ENCODE results near the gene ABR. TPM values are rescaled to one million over a fixed set of nuclear protein-coding genes. Genes with fewer than 3 reads are reported as not detected.

The ABR gene
- total and polyA plus RNA-seq, 2 of the 13 experiments (the other 11 are each of a cell fraction or from before 2014, with no cell fraction given), result 12.4 to 40.4 TPM

DNA sequence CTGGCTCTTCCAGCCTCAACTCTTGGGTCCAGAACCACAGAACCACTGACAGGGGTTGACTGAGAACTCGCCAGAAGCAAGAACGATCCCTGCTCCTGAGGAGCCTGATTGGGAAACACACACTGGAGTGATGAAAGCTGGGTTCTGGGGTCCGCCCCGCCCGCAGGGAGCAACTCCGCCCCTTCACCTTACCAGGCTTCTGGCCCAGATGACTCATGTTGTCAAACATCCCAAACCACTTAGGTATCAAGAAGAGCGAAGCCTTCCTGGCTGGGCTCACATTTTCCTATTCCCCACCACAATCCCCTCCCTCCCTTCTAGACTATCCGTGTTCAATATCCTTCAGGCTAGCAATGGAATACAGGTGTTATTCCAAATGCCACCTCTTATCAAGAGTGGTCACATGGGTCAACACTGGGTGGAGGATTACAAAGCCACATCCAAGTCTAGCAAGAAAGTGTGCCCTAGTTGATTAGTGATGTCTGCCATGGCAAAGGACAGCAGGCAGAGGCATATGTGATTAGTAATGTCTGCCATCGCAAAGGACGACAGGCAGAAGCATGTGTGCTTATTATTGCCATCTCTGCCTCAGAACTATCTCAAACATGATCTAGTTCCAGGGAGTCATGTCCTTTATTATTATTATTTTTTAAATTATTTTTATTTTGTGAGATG lies 112.4 kb downstream of the ABR start (continued):
- TF ChIP-seq, protein P1, sequence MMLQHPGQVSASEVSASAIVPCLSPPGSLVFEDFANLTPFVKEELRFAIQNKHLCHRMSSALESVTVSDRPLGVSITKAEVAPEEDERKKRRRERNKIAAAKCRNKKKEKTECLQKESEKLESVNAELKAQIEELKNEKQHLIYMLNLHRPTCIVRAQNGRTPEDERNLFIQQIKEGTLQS (CRISPR knock-in tag; IDR thresholded peaks at IDR 0.05), result peak; percentile 79
- peak; percentile 81 for TF ChIP-seq SP5 (CRISPR knock-in tag; IDR thresholded peaks at IDR 0.05; ENCODE audit: borderline replicate concordance, low read depth)
- peak; percentile 49; the same call in 1 of the 2 replicates for TF ChIP-seq FOXA3 (CRISPR knock-in tag; IDR thresholded peaks at IDR 0.05)
- TF ChIP-seq FOXK1 (CRISPR knock-in tag; IDR thresholded peaks at IDR 0.05; ENCODE audit: borderline replicate concordance, low read depth), result peak; percentile 39; the same call in 1 of the 2 replicates
- TF ChIP-seq NR2F6 (IDR thresholded peaks at IDR 0.05), result no peak
- TF ChIP-seq NR2F6 (CRISPR knock-in tag; IDR thresholded peaks at IDR 0.05), result no peak
- TF ChIP-seq LCORL (IDR thresholded peaks at IDR 0.05), result no peak
- 0 out of 2 replicates have a peak, but pooled peaks have one; percentile 45 for TF ChIP-seq LCORL (CRISPR knock-in tag; IDR thresholded peaks at IDR 0.05)
- no peak for TF ChIP-seq NPAS2 (CRISPR knock-in tag; IDR thresholded peaks at IDR 0.05; ENCODE audit: borderline replicate concordance)
- TF ChIP-seq ZNF557 (CRISPR knock-in tag; IDR thresholded peaks at IDR 0.05), result no peak
- TF ChIP-seq, protein P2, sequence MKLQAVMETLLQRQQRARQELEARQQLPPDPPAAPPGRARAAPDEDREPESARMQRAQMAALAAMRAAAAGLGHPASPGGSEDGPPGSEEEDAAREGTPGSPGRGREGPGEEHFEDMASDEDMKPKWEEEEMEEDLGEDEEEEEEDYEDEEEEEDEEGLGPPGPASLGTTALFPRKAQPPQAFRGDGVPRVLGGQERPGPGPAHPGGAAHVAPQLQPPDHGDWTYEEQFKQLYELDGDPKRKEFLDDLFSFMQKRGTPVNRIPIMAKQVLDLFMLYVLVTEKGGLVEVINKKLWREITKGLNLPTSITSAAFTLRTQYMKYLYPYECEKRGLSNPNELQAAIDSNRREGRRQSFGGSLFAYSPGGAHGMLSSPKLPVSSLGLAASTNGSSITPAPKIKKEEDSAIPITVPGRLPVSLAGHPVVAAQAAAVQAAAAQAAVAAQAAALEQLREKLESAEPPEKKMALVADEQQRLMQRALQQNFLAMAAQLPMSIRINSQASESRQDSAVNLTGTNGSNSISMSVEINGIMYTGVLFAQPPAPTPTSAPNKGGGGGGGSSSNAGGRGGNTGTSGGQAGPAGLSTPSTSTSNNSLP (IDR thresholded peaks at IDR 0.05; ENCODE audit: low read depth, low read length), result no peak
- TF ChIP-seq CEBPG (CRISPR knock-in tag; IDR thresholded peaks at IDR 0.05), result peak; percentile 84
- TF ChIP-seq, protein P3, sequence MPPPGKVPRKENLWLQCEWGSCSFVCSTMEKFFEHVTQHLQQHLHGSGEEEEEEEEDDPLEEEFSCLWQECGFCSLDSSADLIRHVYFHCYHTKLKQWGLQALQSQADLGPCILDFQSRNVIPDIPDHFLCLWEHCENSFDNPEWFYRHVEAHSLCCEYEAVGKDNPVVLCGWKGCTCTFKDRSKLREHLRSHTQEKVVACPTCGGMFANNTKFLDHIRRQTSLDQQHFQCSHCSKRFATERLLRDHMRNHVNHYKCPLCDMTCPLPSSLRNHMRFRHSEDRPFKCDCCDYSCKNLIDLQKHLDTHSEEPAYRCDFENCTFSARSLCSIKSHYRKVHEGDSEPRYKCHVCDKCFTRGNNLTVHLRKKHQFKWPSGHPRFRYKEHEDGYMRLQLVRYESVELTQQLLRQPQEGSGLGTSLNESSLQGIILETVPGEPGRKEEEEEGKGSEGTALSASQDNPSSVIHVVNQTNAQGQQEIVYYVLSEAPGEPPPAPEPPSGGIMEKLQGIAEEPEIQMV (CRISPR knock-in tag; IDR thresholded peaks at IDR 0.05; ENCODE audit: low read depth), result no peak
- TF ChIP-seq, protein P4, sequence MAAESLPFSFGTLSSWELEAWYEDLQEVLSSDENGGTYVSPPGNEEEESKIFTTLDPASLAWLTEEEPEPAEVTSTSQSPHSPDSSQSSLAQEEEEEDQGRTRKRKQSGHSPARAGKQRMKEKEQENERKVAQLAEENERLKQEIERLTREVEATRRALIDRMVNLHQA (CRISPR knock-in tag; IDR thresholded peaks at IDR 0.05), result no peak
- no peak for TF ChIP-seq ATRX (CRISPR knock-in tag; IDR thresholded peaks at IDR 0.05; ENCODE audit: borderline replicate concordance)
- TF ChIP-seq ZNF660 (CRISPR knock-in tag; IDR thresholded peaks at IDR 0.05; ENCODE audit: borderline replicate concordance, low read depth), result no peak
- 0 out of 2 replicates have a peak, but pooled peaks have one; percentile 31 for TF ChIP-seq KDM2A (CRISPR knock-in tag; IDR thresholded peaks at IDR 0.05; ENCODE audit: borderline replicate concordance, low read depth)
- TF ChIP-seq HOXA9 (CRISPR knock-in tag; IDR thresholded peaks at IDR 0.05; ENCODE audit: borderline replicate concordance), result no peak
- TF ChIP-seq NCOA5 (CRISPR knock-in tag; IDR thresholded peaks at IDR 0.05), result no peak
- TF ChIP-seq KDM5A (IDR thresholded peaks at IDR 0.05; ENCODE audit: borderline replicate concordance, low read length), result no peak
- TF ChIP-seq, protein P5, sequence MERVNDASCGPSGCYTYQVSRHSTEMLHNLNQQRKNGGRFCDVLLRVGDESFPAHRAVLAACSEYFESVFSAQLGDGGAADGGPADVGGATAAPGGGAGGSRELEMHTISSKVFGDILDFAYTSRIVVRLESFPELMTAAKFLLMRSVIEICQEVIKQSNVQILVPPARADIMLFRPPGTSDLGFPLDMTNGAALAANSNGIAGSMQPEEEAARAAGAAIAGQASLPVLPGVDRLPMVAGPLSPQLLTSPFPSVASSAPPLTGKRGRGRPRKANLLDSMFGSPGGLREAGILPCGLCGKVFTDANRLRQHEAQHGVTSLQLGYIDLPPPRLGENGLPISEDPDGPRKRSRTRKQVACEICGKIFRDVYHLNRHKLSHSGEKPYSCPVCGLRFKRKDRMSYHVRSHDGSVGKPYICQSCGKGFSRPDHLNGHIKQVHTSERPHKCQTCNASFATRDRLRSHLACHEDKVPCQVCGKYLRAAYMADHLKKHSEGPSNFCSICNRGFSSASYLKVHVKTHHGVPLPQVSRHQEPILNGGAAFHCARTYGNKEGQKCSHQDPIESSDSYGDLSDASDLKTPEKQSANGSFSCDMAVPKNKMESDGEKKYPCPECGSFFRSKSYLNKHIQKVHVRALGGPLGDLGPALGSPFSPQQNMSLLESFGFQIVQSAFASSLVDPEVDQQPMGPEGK (CRISPR knock-in tag; IDR thresholded peaks at IDR 0.05), result peak; percentile 66
- TF ChIP-seq, protein P6, sequence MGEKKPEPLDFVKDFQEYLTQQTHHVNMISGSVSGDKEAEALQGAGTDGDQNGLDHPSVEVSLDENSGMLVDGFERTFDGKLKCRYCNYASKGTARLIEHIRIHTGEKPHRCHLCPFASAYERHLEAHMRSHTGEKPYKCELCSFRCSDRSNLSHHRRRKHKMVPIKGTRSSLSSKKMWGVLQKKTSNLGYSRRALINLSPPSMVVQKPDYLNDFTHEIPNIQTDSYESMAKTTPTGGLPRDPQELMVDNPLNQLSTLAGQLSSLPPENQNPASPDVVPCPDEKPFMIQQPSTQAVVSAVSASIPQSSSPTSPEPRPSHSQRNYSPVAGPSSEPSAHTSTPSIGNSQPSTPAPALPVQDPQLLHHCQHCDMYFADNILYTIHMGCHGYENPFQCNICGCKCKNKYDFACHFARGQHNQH (CRISPR knock-in tag; IDR thresholded peaks at IDR 0.05), result no peak
